Keratinocyte (primary cell): ENCODE measurements around the gene SAMD11. TPM values are rescaled to one million over a fixed set of nuclear protein-coding genes. Genes with fewer than 3 reads are reported as not detected.

Experiments used
- DNase-seq: peaks from one replicate; pipeline ENCODE4 v3.0.0-alpha.2; 2011; ENCODE audit warnings: low read depth, missing footprints, low spot score
- FAIRE-seq: peaks from 2 replicates; lab custom pipeline; 2011; peaks lifted over from hg19 to GRCh38; lab: Jason Lieb, UNC
- H2AFZ ChIP-seq: 2 replicates; pipeline ENCODE4 v1.6.0; 2012; ENCODE audit warnings: low read length, control low read depth, inconsistent platforms; ENCODE audit not compliant: control insufficient read depth
- H3K27ac ChIP-seq: 2 replicates; pipeline ENCODE4 v1.5.1; 2011; ENCODE audit warnings: low read length; ENCODE audit not compliant: control insufficient read depth, insufficient read depth
- H3K27me3 ChIP-seq: 3 replicates; pipeline ENCODE4 v1.6.0; 2011; ENCODE audit warnings: low read length; ENCODE audit not compliant: control insufficient read depth, insufficient read depth; ENCODE audit errors: extremely low read depth
- H3K36me3 ChIP-seq, 2 experiments: 2 replicates in 1 of 2; 3 replicates in 1 of 2; pipeline ENCODE4 v1.5.1; 2011; ENCODE audit warnings: low read length in 2 of 2, mild to moderate bottlenecking in 1 of 2; ENCODE audit not compliant: control insufficient read depth in 2 of 2, insufficient read depth in 2 of 2; ENCODE audit errors: extremely low read depth in 1 of 2
- H3K4me1 ChIP-seq: 3 replicates; pipeline ENCODE4 v1.5.1; 2011; ENCODE audit warnings: low read length; ENCODE audit not compliant: control insufficient read depth, insufficient read depth; ENCODE audit errors: extremely low read depth
- H3K4me2 ChIP-seq: 3 replicates; pipeline ENCODE4 v1.6.0; 2011; ENCODE audit warnings: low read depth, low read length; ENCODE audit not compliant: control insufficient read depth, insufficient read depth; ENCODE audit errors: extremely low read depth
- H3K4me3 ChIP-seq, 3 experiments: fragments of 200-600 bp in 1 of 3; sonication (generic) in 1 of 3; 2 replicates in 2 of 3; 3 replicates in 1 of 3; pipeline ENCODE4 v1.5.1; 2011 to 2016; ENCODE audit warnings: low read length in 3 of 3, mild to moderate bottlenecking in 3 of 3, control low read depth in 2 of 3, inconsistent platforms in 1 of 3, low read depth in 1 of 3, mixed read lengths in 1 of 3, mixed run types in 1 of 3, moderate library complexity in 1 of 3; ENCODE audit not compliant: control insufficient read depth in 2 of 3, insufficient read depth in 2 of 3; ENCODE audit errors: extremely low read depth in 1 of 3
- H3K79me2 ChIP-seq: 2 replicates; pipeline ENCODE4 v1.6.0; 2012; ENCODE audit warnings: low read length; ENCODE audit not compliant: control insufficient read depth, insufficient read depth
- H3K9ac ChIP-seq: 3 replicates; pipeline ENCODE4 v1.6.0; 2011; ENCODE audit warnings: low read length; ENCODE audit not compliant: control insufficient read depth, insufficient read depth; ENCODE audit errors: extremely low read depth
- H3K9me1 ChIP-seq: 3 replicates; pipeline ENCODE4 v1.6.0; 2011; ENCODE audit warnings: low read length; ENCODE audit not compliant: control insufficient read depth, insufficient read depth; ENCODE audit errors: extremely low read depth
- H3K9me3 ChIP-seq: 2 replicates; pipeline ENCODE4 v1.5.1; 2012; ENCODE audit warnings: low read depth, low read length; ENCODE audit not compliant: control insufficient read depth
- H4K20me1 ChIP-seq: 3 replicates; pipeline ENCODE4 v1.6.0; 2011; ENCODE audit warnings: low read length; ENCODE audit not compliant: control insufficient read depth, insufficient read depth; ENCODE audit errors: extremely low read depth
- EZH2 ChIP-seq: IDR thresholded peaks from one replicate; pipeline ENCODE4 v1.6.1; 2012; ENCODE audit warnings: inconsistent platforms, mild to moderate bottlenecking, low read length, moderate library complexity
- dilution Hi-C: fragments of 300-500 bp; cut with MboI; formaldehyde crosslinking; loops from one replicate; pipeline ENCODE4 v1.7.0; 2020; ENCODE audit warnings: low sequenced_read_pairs; ENCODE audit not compliant: extremely low pct_ligation_motif_present
- polyA plus RNA-seq, 5 experiments: library from polyadenylated mRNA; depleted of rRNA in 3 of 5; stranded (reverse) in 3 of 5; stranded (forward) in 1 of 5; unstranded in 1 of 5; fragments of >200 nt; gene quantifications; 1 replicate in 1 of 5; 2 replicates in 3 of 5; 3 replicates in 1 of 5; pipeline versions ENCODE4 v1.2.1 to v1.2.3, GENCODE V29; 2011 to 2012; ENCODE audit warnings: missing spikeins in 2 of 5, low read depth in 1 of 5, low replicate concordance in 1 of 5
- TF ChIP-seq, protein P1 (sequence below), 3 experiments: IDR thresholded peaks in 1 of 3; conservative IDR thresholded peaks in 1 of 3; optimal IDR thresholded peaks in 1 of 3; 2 replicates in 2 of 3; 3 replicates in 1 of 3; pipeline versions ENCODE3 to v1.5.1; 2011; ENCODE audit warnings: low read length in 3 of 3, mild to moderate bottlenecking in 3 of 3, moderate library complexity in 2 of 3, control low read depth in 1 of 3, inconsistent platforms in 1 of 3; ENCODE audit not compliant: insufficient read depth in 2 of 3; ENCODE audit errors: extremely low read depth in 1 of 3

SAMD11 gene
- polyA plus RNA-seq, 1 donor (not counting 4 experiments of a cell fraction or from before 2014, with no cell fraction given) = not detected

DNA sequence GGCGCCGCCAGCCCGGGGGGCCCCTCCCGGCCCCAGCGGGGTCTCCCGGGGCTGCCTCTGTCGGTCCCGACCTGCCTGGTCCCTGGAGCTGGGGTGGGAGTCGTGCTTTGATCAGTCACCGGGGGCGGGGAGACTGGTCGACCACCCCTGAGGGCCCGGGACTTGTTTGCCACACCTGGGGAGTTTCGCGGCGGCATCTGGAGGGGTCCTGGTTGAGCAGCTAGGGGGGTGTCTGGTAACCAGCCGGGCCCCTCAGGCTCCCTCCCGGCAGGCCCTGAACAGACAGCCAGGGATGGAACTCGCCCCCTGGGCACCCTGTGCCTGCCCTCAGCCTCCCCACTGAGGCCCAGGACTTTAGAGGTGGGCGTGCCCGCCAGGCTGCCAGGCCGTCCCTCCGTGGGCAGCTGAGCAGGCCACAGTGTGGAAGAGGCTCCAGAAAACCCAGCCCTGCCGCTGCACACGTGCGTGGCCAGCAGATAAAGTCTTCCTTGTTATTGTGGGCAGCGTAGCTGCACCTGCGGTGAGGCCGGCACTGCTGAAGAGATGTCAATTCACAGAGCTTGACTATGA, 13.3 kb upstream of the SAMD11 start:
- no peak for FAIRE-seq

DNA sequence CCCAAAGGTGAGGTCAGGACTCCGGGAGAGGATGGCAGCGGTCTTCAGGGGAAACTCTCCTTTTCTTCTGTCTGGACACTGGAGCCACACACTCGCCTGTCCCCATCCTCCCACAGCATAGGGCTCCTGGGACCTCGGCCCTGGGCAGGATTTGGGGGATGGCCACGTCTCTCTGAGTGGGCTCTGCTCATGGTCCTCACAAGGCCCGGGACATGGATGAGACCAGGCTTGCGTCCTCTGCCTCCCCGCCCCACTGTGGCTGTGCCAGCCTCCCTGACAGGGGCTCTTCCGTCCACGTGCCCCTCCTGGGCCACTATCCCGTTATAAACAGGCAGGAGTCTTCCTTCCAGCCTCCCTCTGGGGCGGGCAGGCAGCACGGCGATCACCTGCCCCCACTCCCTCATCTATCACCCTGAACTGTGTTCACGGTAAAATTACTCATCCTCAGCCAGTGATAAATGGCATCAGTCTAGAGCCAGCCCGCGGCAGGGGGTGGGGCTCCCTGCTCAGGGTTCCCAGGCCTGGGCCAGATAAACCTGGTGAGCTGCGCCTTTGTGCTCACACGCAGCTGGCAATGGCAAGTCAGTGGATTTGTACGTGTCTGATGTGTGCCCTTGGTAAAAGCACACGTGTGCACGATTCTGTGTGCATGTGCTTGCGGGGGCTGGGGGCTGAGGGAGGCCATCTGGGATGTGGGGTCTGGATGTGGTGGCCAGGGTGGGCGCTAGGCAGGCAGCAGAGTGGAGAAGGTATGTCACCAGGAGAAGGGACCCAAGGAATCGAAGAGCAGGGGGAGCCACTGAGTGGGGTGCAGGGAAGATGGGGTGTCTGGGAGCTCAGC, 12.6 kb upstream of the SAMD11 start:
- no peaks in the 10 kb centered on the region for H3K79me2 ChIP-seq
- H2AFZ ChIP-seq = no peak overlapping the region
- H3K4me2 ChIP-seq = no peak overlapping the region
- FAIRE-seq (peak; percentile 75), DNase-seq (peak; percentile 41)
- H3K4me3 ChIP-seq = no peak overlapping the region
- H3K36me3 ChIP-seq = no peaks in the 10 kb centered on the region
- no peaks in the 10 kb centered on the region for H3K9me1 ChIP-seq
- peaks cover 9% of the 10 kb centered on the region for H4K20me1 ChIP-seq
- H3K27me3 ChIP-seq = peaks cover 57% of the 10 kb centered on the region
- H3K9me3 ChIP-seq = no peaks in the 10 kb centered on the region
- peaks cover 11% of the 10 kb centered on the region for H3K4me1 ChIP-seq
- peak; percentile 43 for TF ChIP-seq EZH2
- TF ChIP-seq, protein P1, sequence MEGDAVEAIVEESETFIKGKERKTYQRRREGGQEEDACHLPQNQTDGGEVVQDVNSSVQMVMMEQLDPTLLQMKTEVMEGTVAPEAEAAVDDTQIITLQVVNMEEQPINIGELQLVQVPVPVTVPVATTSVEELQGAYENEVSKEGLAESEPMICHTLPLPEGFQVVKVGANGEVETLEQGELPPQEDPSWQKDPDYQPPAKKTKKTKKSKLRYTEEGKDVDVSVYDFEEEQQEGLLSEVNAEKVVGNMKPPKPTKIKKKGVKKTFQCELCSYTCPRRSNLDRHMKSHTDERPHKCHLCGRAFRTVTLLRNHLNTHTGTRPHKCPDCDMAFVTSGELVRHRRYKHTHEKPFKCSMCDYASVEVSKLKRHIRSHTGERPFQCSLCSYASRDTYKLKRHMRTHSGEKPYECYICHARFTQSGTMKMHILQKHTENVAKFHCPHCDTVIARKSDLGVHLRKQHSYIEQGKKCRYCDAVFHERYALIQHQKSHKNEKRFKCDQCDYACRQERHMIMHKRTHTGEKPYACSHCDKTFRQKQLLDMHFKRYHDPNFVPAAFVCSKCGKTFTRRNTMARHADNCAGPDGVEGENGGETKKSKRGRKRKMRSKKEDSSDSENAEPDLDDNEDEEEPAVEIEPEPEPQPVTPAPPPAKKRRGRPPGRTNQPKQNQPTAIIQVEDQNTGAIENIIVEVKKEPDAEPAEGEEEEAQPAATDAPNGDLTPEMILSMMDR (optimal IDR thresholded peaks at IDR 0.05 in 1 of 3, IDR thresholded peaks at IDR 0.05 in 1 of 3, conservative IDR thresholded peaks at IDR 0.05 in 1 of 3; ENCODE audit: extremely low read depth in 1 of 3, insufficient read depth in 2 of 3, low read length in 3 of 3) = no peak
- dilution Hi-C loops = no loop called here
- no peak overlapping the region for H3K9ac ChIP-seq
- H3K27ac ChIP-seq = no peak overlapping the region

More for the DNA sequence above, 13.3 kb upstream of the SAMD11 start:
- Histone ChIP-seq H3K9ac (no peak overlapping the region), H3K9me1 (no peaks in the 10 kb centered on the region), H3K36me3 (no peaks in the 10 kb centered on the region), H3K27ac (no peak overlapping the region), H3K27me3 (peaks cover 54% of the 10 kb centered on the region), H3K9me3 (no peaks in the 10 kb centered on the region), H3K4me1 (peaks cover 11% of the 10 kb centered on the region), H3K4me2 (no peak overlapping the region), H3K79me2 (no peaks in the 10 kb centered on the region), H4K20me1 (peaks cover 5% of the 10 kb centered on the region), H3K4me3 (no peak overlapping the region), H2AFZ (no peak overlapping the region)
- TF ChIP-seq, protein P1 (optimal IDR thresholded peaks at IDR 0.05 in 1 of 3, IDR thresholded peaks at IDR 0.05 in 1 of 3, conservative IDR thresholded peaks at IDR 0.05 in 1 of 3; ENCODE audit: extremely low read depth in 1 of 3, insufficient read depth in 2 of 3, low read length in 3 of 3) = no peak
- TF ChIP-seq EZH2 = peak; percentile 86
- dilution Hi-C loops = no loop called here
- DNase-seq = no peak
